Retina (tissue), 1 donor: ENCODE data around the gene RNASE9.
A peak's percentile ranks its signal among the peaks of the same experiment; 100 is the strongest.
"Not testable (repeated sequence)": the region's sequence is repeated elsewhere in the genome, so short reads cannot be mapped to it uniquely, and the experiment has no call there.

Experiments
- DNase-seq: peaks from one replicate; pipeline ENCODE4 v3.0.0-alpha.2; 2016

RNASE9 gene

DNA sequence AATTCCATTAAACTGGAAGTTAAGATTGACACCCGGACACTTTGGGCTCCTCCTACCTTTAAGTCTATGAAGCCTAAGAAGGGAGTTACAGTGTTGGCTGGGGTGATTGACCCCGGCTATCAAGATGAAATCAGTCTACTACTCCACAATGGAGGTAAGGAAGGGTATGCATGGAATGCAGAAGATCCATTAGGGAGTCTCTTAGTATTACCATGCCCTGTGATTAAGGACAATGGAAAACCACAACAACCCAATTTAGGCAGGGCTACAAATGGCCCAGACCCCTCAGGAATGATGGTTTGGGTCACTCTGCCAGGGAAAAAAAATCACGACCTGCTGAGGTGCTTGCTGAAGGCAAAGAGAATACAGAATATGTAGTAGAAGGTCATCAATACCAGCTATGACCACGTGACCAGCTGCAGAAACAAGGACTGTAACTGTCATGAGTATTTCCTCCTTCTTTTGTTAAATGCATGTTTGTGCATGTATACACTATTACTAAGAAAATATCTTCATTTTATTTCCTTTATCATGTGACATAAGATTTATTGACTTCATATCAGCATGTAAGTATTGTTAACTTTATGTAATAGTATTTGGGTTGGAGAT, 11.6 kb upstream of the RNASE9 start:
- not testable (repeated sequence) for DNase-seq

DNA sequence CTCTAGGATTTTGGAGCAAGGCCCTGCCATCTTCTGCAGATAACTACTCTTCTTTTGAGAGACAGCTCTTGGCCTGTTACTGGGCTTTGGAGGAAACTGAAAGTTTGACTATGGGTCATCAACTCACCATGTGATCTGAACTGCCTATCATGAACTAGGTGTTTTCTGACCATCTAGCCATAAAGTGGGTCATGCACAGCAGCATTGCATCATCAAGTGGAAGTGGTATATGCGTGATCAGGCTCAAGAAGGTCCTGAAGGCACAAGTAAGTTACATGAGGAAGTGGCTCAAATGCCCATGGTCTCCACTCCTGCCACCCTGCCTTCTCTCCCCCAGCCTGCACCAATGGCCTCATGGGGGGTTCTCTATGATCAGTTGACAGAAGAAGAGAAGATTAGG, 9.9 kb upstream of the RNASE9 start:
- DNase-seq: not testable (repeated sequence)

DNA sequence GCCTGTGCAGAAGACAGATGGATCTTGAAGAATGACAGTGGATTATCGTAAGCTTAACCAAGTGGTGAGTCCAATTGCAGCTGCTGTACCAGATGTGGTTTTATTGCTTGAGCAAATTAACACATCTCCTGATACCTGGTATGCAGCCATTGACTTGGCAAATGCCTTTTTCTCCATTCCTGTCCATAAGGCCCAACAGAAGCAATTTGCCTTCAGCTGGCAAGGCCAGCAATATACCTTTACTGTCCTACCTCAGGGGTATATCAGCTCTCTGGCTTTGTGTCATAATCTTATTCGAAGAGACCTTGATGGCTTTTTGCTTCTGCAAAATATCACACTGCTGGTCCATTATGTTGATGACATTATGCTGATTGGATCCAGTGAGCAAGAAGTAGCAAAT, 9.0 kb upstream of the RNASE9 start:
- not testable (repeated sequence) for DNase-seq

DNA sequence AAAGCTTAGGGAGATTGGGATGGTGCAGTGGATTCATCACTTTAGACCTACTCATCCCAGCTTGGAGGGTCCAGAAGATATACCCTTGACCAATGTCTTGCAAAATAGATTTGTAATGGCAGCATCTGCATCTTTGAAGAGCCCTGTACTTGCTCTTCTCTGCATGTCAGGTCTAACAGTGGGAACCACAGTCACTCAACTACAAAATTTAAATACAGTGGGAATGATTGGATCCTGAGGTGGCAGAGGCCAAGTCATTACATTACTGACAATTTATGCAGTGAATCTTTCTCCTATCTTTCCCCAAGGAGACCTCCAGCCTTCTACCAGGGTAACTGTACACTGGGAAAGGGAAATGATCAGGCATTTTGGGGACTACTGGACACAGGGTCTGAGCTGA, 8.2 kb upstream of the RNASE9 start:
- DNase-seq: no peak

DNA sequence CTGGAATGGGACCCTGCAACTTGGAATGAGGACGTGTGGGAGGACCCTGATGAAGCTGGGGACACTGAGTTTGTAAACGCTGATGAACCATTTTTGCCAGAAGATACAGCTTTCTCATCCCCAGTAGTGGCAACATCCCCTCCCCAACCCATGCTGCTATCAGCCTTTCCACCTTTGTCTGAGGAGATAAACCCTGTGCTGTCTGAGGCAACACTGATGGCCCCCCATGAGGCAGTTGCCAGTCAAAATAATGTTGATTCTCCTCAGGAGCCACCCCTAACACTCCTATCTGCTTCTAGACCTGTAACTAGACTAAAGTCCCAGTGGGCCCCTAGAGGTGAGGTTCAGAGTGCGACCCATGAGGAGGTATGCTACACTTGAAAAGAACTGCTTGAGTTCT, 7.5 kb upstream of the RNASE9 start:
- DNase-seq: no peak

DNA sequence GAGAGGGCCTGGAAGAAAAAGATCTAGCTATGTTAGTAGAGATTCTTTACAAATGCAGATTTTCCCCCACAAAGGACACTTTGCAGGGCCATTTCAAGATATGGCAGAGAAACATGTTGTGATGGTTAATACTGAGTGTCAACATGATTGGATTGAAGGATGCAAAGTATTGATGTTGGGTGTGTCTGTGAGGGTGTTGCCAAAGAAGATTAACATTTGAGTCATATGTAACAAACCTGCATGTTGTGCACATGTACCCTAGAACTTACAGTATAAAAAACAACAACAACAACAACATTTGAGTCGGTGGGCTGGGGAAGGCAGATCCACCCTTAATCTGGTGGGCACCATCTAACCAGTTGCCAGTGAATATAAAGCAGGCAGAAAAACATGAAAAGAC, 6.4 kb upstream of the RNASE9 start:
- DNase-seq: not testable (repeated sequence)

DNA sequence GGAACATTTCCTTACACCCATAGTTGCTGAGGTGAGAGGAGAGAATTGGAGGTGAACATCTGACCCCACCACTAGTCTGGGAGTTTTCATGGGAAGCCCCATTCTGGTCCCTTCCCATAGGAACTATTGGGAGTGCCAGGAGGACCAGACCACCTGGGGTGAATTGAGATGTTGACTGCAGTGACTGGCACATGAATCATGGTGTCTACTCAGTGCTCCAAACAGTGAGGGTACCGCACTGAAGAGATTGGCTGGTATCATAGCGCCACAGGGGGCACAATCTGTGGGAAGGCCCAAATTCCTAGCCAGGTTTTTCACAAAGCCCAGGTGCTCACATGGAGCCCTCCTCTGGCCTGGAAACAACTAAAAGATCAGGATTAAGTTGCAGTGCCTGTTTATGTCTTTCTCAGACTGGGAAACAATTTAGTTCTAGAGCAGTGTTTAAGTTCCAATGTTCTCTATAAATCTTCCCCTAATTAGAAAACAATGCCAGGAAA, 3.7 kb upstream of the RNASE9 start:
- DNase-seq: no peak

DNA sequence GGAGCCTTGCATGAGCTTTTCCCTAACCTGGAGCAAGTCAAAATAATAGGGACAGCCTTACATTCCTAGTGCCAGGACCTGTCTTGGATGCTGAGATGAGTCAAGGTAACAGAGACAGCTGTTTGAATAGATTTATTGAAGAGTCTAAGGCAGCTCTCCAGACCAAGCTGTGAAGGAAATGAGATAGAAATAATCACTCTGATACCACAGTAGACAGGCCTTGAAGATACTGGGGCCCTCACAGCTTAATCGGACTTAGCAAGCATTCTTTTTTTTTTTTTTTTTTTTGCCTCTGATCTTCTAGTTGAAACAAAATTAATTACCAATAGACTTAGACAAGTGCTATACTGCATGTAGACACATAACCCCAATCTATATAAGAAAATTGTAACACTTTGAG, 3.1 kb upstream of the RNASE9 start:
- DNase-seq: no peak

DNA sequence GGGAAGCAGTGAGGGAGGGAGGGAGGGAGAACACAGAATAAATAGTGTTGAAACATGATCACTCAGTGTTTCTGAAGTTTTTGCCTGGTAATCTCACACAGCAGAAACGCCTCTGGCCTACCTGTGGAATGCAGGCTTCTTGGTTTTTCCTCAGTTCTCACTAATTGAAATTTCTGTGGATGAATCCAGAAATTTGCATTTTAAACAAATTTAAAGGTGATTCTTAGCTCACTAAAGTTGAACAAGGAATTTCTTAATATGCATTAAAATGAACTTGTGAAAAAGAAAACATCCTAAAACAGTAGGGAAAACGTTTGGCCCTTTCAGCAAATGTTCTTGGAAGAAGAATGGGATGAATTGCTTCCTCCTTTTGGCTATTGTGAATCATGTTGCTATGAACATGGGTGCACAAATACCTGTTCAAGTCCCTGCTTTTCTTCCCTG, 1.4 kb downstream of the RNASE9 start:
- DNase-seq: no peak

DNA sequence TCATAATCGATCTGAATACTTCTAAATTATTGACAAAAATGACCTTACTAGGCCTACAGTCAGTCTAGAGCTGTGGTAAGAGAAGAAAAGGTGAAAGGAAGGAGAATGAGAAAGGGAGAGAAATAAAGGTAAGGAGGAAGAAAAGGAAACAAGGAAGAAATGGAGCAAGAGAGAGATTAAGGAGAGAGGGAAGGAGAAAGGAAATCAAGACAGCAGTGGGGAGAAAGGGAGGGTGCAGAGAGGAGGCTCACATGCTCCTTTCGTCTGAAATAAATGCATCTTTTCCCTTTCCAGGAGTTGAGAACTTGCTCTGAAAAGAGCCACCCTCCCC, 3.7 kb downstream of the RNASE9 start:
- DNase-seq: no peak

DNA sequence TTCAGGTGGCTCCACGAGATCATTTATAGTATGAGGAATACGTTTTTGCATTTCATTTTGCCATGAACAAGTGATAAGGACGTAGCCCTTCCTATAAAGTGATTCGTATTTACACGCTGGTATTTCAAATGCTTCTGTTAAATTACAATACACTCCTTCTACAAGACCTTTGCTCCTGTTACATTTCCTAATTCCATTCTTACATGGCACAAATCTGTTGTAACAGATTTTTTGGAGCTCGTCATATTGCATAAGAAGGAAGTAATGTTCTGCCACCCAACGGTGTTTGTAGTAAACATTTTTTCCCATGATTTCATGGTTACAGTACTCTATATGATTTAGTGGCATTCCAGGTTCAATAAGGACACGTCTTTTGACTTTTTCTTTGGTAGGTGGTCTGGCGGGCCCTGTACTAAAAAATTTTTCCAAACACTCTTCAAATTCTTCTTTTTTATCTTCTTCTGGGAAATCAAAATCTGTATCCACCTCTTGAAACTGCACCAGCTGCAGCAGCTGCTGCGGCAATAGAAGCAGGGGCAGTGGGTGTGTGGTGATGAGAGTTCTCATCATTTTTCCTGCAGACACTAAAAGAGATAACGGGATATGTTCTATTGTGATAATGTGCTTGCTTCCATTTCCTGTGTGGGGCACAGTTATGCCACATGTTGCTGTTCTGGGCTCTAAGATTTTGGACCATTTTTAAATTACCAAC, 4.2 kb downstream of the RNASE9 start:
- DNase-seq: no peak

DNA sequence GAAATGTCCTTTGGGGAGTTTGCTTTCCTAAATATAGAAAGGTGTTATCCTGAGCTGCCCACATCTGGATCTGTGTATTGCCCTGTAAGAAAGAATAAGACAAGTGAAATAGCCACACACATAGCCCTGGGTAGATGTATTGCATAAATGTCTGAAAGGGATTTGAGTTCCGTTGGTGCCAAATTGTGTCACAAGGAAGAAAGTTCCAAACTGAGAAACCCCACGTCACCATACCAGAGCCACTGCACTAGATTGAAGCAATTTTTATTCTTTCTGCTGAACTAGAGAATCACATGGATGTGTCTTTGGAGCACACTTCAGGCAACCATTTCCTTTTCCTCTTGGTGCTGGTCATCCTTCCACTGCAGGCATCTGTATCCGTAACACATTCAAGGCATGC, 5.0 kb downstream of the RNASE9 start:
- no peak for DNase-seq

DNA sequence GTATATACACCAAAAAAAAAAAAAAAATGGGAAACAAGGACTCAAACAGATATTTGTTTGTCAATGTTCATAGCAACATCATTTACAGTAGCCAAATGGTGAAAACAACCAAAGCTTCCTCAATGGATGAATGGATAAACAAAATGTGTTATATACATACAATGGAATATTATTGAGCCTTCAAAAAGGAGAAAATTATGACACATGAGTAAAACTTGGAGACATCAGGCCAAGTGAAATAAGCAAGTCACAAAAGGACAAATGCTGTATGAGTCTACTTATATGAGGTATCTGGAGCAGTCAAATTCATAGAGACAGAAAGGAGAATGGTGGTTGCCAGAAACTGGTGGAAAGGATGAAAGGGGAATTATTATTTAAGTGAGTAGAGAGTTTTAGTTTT, 7.8 kb downstream of the RNASE9 start:
- no peak for DNase-seq

DNA sequence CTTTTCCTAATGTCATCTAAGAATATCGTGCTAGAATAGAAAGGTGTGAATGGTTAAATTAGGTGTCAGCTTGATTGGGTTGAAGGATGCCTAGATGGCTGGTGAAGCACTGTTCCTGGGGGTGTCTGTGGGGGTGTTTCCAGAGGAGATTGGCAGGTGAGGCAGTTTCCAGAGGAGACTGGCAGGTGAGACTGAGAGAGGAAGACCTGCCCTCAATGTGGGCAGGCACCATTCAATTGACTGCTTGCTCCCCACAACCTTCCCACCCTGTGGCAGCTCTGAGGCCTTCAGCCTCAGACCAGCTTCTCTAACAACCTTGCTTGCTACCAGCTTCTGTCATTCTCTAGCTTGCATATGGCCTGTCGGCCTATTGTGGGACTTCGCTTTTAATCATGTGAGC, 9.2 kb downstream of the RNASE9 start:
- DNase-seq: no peak

DNA sequence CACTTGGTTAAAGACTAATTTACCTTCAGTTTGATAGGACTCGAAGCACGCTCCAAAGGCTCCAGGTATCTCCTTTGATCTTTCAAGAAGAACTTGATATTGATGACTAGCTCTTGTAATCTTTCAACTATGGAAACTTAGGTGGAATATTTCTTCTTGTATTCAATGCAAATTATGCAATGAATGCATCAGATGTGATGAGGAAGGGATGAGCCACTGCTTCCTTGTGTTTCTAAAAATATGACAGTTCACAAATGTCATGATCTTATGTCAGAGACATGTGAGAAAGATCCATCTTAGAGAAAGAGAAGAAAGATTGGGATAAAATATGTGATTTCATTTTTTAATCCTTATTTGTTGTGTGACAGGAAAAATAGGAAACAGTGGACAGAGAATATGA, 9.9 kb downstream of the RNASE9 start:
- DNase-seq: no peak

DNA sequence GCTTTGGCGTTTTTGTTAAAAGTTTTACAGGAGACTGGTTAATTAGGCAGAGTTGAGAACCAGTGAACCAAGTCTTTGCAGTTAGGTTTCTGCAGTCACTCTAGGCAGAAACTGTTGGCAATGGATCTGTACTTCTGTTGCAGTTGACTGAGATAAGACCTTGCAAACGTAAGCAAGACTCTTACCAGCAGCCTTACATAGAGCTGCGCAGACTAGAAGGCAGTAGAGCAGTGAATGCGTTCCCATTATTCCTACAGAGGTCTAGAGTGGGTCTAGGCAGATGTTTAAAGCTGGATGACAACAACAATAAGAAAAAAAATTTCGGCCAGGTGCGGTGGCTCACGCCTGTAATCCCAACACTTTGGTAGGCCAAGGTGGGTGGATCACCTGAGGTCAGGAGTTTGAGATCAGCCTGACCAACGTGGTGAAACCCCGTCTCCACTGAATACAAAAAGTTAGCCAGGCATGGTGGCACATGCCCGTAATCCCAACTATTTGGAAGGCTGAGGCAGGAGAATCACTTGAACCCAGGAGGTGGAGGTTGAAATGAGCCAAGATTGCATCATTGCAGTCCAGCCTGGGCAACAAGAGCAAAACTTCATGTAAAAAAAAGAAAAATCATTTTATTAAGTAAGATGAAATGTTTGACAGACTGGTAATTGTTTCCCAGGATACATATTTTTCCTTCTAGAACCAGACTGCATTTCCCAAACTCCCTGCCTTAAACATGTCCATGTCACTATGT, 12.3 kb downstream of the RNASE9 start:
- no peak for DNase-seq

DNA sequence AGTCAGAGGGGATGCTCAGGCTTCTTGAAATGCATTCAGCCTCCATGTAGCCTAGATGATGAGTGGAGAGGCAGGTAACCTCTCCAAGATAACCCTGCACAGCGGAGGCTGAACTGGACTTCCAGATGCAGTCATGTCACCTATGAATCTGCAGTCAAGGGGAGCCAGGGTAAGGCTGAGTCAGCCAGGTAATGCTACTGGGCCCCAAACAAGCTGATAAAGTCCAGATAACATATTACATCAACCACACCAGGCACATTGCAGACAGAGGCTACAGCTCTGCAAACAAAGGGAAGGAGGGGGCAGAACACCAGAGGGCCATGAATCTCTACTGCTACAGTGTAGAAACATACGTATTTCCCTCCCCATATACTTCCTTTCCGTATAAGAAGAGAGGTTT, 14.0 kb downstream of the RNASE9 start:
- no peak for DNase-seq

DNA sequence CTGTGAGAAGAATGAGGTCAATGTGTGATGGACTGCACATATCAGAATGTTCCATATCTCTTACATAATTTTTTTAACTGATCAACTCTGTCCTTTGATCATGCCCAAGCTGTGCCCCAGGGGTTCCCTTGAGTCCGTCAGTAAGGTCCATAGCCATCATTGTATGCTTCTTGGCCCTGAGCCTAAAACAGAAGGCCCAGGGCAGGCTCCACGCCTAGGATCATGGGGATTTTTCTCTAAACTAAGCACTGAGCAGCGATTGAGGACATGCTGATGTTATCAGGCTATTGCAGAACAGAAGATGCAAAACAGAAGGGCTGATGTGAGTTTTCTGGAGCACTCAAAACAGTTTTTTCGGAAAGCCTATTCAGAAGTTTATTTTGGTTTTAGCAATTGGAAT, 20.9 kb downstream of the RNASE9 start:
- DNase-seq: no peak

DNA sequence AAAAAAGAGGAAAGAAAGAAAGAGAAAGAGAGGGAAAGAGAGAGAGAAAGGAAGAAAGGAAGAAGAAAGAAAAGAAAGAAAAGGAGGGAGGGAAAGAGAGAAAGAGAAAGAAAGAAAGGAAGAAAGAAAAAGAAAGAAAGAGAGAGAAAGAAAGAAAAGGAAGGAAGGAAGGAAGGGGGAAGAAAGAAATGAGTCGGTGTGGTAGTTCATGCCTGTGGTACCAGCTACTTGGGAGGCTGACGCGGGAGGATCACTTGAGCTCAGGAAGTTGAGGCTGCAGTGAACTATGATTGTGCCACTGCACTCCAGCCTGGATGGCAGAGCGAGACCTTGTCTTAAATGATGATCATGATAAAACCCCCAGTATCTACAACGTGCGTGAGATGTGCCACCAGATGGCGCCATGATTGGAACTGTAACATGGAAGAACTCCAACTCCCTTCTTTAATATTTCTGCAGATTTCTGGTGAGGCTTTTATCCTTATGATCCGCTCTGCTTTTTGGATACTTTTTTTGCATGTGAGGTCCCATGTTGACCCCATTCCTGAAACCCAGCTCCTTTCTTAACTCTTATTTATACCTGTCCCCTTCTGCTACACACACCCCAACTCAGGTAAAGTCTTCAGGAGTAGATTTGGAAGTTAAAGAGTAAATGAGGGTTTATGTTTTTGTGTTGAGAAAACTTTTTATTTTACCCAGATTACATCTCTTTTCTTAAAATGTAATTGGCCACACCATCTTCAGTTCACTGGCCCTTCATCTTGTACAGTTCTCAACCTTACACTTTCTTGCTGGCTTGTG, 29.9 kb downstream of the RNASE9 start:
- peak; percentile 46 for DNase-seq

DNA sequence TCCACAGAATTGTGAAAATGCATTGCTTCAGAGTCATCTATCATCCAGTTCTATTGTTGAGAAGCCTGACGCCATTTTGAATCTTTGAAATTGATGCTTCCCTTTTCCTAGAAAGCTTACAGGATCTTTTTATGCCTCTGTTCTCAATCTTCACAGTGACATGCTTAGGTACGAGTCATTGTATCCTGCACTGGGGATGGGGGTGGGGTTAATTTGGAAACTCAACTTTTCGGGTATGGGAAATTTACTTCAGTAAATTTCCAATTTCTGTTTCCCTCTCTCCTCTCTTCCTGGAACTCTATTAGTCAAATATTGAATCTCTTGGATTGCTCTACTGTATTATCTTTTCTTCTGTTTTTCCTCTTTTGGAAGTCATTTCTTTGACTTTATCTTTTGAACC, 31.0 kb downstream of the RNASE9 start:
- no peak for DNase-seq

DNA sequence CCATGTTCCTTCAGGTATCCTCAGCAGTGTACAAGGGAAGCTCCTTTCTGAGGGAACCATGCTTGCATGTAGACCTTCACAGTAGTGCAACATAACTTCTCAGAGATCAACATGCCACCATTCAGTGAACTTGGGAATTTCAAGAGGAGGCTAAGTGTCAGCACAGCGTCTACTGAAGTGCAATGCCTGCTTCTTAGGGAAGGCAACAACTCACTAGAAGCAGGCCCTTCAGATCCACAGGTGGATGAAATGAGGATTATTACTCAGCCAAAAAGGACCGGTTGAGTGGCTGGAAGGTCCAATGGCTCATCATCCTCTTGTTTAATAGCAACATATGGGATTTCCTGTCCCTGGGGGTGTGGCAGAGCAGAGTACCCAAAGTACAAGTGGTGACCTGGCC, 36.8 kb downstream of the RNASE9 start:
- no peak for DNase-seq

DNA sequence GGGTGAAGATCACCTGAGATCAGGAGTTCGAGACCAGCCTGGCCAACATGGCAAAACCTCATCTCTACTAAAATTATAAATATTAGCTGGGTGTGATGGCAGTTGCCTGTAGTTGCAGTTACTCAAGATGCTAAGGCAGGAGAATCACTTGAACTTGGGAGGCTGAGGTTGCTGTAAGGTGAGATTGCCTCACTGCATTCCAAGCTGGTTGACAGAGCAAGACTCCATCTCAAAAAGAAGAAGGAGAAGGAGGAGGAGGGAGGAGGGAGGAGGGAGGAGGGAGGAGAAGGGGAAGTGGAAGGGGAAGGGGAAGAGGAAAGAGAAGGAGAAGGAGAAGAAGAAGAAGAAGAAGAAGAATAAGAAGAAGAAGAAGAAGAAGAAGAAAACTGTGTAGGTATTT, 38.5 kb downstream of the RNASE9 start:
- DNase-seq: no peak

DNA sequence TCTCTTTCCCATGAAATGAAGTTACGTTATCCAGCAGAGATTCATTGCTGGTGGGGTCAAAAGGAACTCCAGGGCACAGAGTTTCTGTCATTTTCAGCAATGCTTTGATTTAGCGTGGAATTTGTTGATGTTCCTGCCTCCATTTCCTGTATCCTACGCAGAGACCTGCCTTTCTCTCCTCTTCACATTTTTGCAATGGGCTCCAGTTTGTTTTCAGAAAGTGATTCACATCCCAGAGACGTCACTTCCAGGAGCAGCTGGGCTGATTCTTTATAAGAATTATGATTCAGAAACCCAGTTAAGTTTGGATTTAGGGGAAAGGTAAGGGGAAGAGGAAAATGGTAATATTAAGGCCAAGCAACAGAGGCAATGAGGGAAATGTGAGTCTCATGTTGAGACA, 43.9 kb downstream of the RNASE9 start:
- DNase-seq: no peak
